Stomach (tissue), 9 donors: ENCODE data around the gene MCTP2. TPM values are rescaled to one million over a fixed set of nuclear protein-coding genes. Genes with fewer than 3 reads are reported as not detected.

Experiments
- DNase-seq, 2 donors: peaks; one replicate each; pipeline versions ENCODE4 v3.0.0 to v3.0.0-alpha.2; 2013 to 2019
- H3K27ac ChIP-seq, 5 donors: fragments of 200-600 bp in 4 of 5; sonication (generic) in 4 of 5; one replicate each; pipeline ENCODE4 v1.5.1; 2013 to 2019; ENCODE audit warnings: mild to moderate bottlenecking in 1 of 5, moderate library complexity in 1 of 5
- H3K27me3 ChIP-seq, 3 donors: fragments of 200-600 bp; sonication (generic); one replicate each; pipeline ENCODE4 v1.5.1; 2017 to 2019; ENCODE audit warnings: mixed run types in 1 of 3
- H3K36me3 ChIP-seq, 4 donors: fragments of 200-600 bp; sonication (generic); 1 replicate in 3 of 4; 2 replicates in 1 of 4; pipeline ENCODE4 v1.5.1; 2016 to 2019
- H3K4me1 ChIP-seq, 4 donors: fragments of 200-600 bp; sonication (generic); one replicate each; pipeline ENCODE4 v1.5.1; 2016 to 2019
- H3K4me3 ChIP-seq, 4 donors: fragments of 200-600 bp; sonication (generic) in 3 of 4; one replicate each; pipeline ENCODE4 v1.5.1; 2016 to 2019; ENCODE audit warnings: mild to moderate bottlenecking in 1 of 4
- H3K9me3 ChIP-seq, 4 donors: fragments of 200-600 bp; sonication (generic); one replicate each; pipeline ENCODE4 v1.5.1; 2016 to 2019
- CTCF ChIP-seq, 7 experiments: fragments of 450-650 bp in 4 of 7; fragments of 200-600 bp in 3 of 7; sonication (generic) in 3 of 7; IDR thresholded peaks; one replicate each; pipeline ENCODE4 v1.5.1; 2016 to 2019; ENCODE audit warnings: antibody characterized with exemption in 7 of 7, control low read depth in 2 of 7, mild to moderate bottlenecking in 1 of 7
- EP300 ChIP-seq: sonication (generic); formaldehyde crosslinking; IDR thresholded peaks from one replicate; pipeline ENCODE4 v1.6.1; 2017; ENCODE audit warnings: antibody characterized with exemption
- POLR2A ChIP-seq, 4 donors: fragments of 450-650 bp; IDR thresholded peaks; one replicate each; pipeline ENCODE4 v1.6.1; 2016; ENCODE audit warnings: antibody characterized with exemption in 4 of 4, control low read depth in 2 of 4, mild to moderate bottlenecking in 1 of 4, moderate library complexity in 1 of 4
- POLR2AphosphoS5 ChIP-seq, 3 donors: sonication (generic); formaldehyde crosslinking; IDR thresholded peaks; one replicate each; pipeline ENCODE4 v1.6.1; 2016; ENCODE audit warnings: antibody characterized with exemption in 3 of 3
- WGBS, 5 donors: extraction: QIAGEN DNeasy Blood & Tissue Kit in 3 of 5; methylation state at CpG; one replicate each; pipeline versions ENCODE4 v1.1.5 to v1.1.7; 2013 to 2018; 5-methylcytosine and 5-hydroxymethylcytosine counted together
- intact Hi-C: fragments of 100-400 bp; cut with DNase I; formaldehyde crosslinking; loops from one replicate; pipeline ENCODE4 v1.15.1; 2023; ENCODE audit warnings: low total_unique reads
- polyA plus RNA-seq, 3 donors: library from polyadenylated mRNA; stranded (reverse); fragments of 200-250 nt; gene quantifications; one replicate each; pipeline ENCODE4 v1.2.3, GENCODE V29; 2013
- total RNA-seq, 5 donors: library from RNA; depleted of rRNA; stranded (reverse); fragments of >200 nt; gene quantifications; one replicate each; pipeline versions ENCODE4 v1.1.0 to v1.2.3, GENCODE V29; 2014 to 2016
- donor health status: healthy with polysubstance abuse.
- donor health status: Bipolar disorder and iron deficiency.
- donor health status: healthy.

Gene MCTP2
- total and polyA plus RNA-seq, 8 donors: 2.8 to 62.4 (median 15.4) TPM

- peaks cover 0 to 12% (median 0%) of the 10 kb centered on the region in 4 donors for H3K4me1 ChIP-seq
- peak overlapping the region in 1 of 5 donors; percentile 48 for H3K27ac ChIP-seq
- intact Hi-C loops: no loop called here
- H3K36me3 ChIP-seq: no peaks in the 10 kb centered on the region
- no peak for DNase-seq
- TF ChIP-seq POLR2AphosphoS5 (IDR thresholded peaks at IDR 0.05) (no peak), EP300 (no peak), POLR2A (IDR thresholded peaks at IDR 0.05) (no peak), CTCF (IDR thresholded peaks at IDR 0.05) (no peak)
- no peaks in the 10 kb centered on the region for H3K9me3 ChIP-seq
- H3K27me3 ChIP-seq: no peaks in the 10 kb centered on the region
- WGBS, 5 donors: 44 to 66% (median 59%) methylated on average over 7 of the region's 7 CpGs
- H3K4me3 ChIP-seq: no peak overlapping the region
These were observed 16.7 kb downstream of the MCTP2 start for GRCh38 chr15:94247789-94248638.

GRCh38 chr15:94250801-94251200 is 19.4 kb downstream of the MCTP2 start:
- Histone ChIP-seq H3K4me1 (peaks cover 0 to 27% (median 4%) of the 10 kb centered on the region in 4 donors), H3K4me3 (no peak overlapping the region), H3K9me3 (no peaks in the 10 kb centered on the region), H3K27ac (no peak overlapping the region), H3K36me3 (no peaks in the 10 kb centered on the region), H3K27me3 (no peaks in the 10 kb centered on the region)
- no peak for DNase-seq
- intact Hi-C loops: no loop called here
- TF ChIP-seq CTCF (IDR thresholded peaks at IDR 0.05): no peak
- no peak for TF ChIP-seq POLR2AphosphoS5 (IDR thresholded peaks at IDR 0.05)
- TF ChIP-seq POLR2A (IDR thresholded peaks at IDR 0.05): no peak
- TF ChIP-seq EP300: no peak
- WGBS, 5 donors: 80 to 93% (median 90%) methylated on average over 2 of the region's 2 CpGs

- H3K27me3 ChIP-seq: no peaks in the 10 kb centered on the region
- no peak overlapping the region for H3K27ac ChIP-seq
- TF ChIP-seq EP300 (no peak), CTCF (IDR thresholded peaks at IDR 0.05) (no peak), POLR2AphosphoS5 (IDR thresholded peaks at IDR 0.05) (no peak), POLR2A (IDR thresholded peaks at IDR 0.05) (no peak)
- peaks cover 0 to 29% (median 4%) of the 10 kb centered on the region in 4 donors for H3K4me1 ChIP-seq
- intact Hi-C loops: no loop called here
- WGBS, 5 donors: 67 to 82% (median 80%) methylated on average over 1 of the region's 1 CpG
- no peak for DNase-seq
- H3K9me3 ChIP-seq: no peaks in the 10 kb centered on the region
- no peak overlapping the region for H3K4me3 ChIP-seq
- H3K36me3 ChIP-seq: no peaks in the 10 kb centered on the region
These were observed 20.9 kb downstream of the MCTP2 start for GRCh38 chr15:94252223-94252766.

- Histone ChIP-seq H3K27me3 (no peaks in the 10 kb centered on the region), H3K36me3 (no peaks in the 10 kb centered on the region), H3K4me3 (no peak overlapping the region), H3K4me1 (peaks cover 0 to 29% (median 4%) of the 10 kb centered on the region in 4 donors), H3K27ac (no peak overlapping the region), H3K9me3 (no peaks in the 10 kb centered on the region)
- DNase-seq: no peak
- 58 to 75% (median 73%) methylated on average over 2 of the region's 2 CpGs for WGBS, 5 donors
- intact Hi-C loops: no loop called here
- TF ChIP-seq POLR2A (IDR thresholded peaks at IDR 0.05) (no peak), CTCF (IDR thresholded peaks at IDR 0.05) (no peak), EP300 (no peak), POLR2AphosphoS5 (IDR thresholded peaks at IDR 0.05) (no peak)
These were observed 21.6 kb downstream of the MCTP2 start for GRCh38 chr15:94252906-94253491.
